ENCODE measurements around the gene RNF224. TPM values are rescaled to one million over a fixed set of nuclear protein-coding genes. Genes with fewer than 3 reads are reported as not detected.

The RNF224 gene
- polyA plus RNA-seq, 2 of the 4 experiments (the other 2 are of a cell fraction) = 0.04 TPM; not detected in 1

- 65% methylated on average over 4 of the region's 6 CpGs for WGBS (ENCODE audit: missing lambda C conversion rate)
- Histone ChIP-seq H3K4me3 (no peak overlapping the region), H3K27ac (no peak overlapping the region), H3K4me1 (peaks cover 23% of the 10 kb centered on the region), H3K9me3 (no peaks in the 10 kb centered on the region), H3K4me2 (peak overlapping the region; percentile 99)
- ATAC-seq = no peak
- FAIRE-seq = no peak
- TF ChIP-seq EP300 (IDR thresholded peaks at IDR 0.05) (no peak), BCL3 (IDR thresholded peaks at IDR 0.05) (no peak), HMGXB4 (CRISPR knock-in tag; IDR thresholded peaks at IDR 0.05; ENCODE audit: borderline replicate concordance) (no peak), TFCP2L1 (CRISPR knock-in tag; IDR thresholded peaks at IDR 0.05) (no peak), HOXA7 (CRISPR knock-in tag; IDR thresholded peaks at IDR 0.05) (no peak), NR3C1 (IDR thresholded peaks at IDR 0.05) (no peak), CTCF (IDR thresholded peaks at IDR 0.05) (no peak), NFE2L2 (conservative IDR thresholded peaks at IDR 0.05; ENCODE audit: low read length) (no peak)
- DNase-seq (ENCODE audit: low read depth in 1 of 2, low spot score in 1 of 2) = no peak
- ChIA-PET CTCF (interaction anchor here (11.5 kb wide), 1 partner anchor 13 kb away, joined by 156 read pairs; the partner anchor contains the start of genes LRRC26 and TMEM210), POLR2A (interaction anchor here (2.0 kb wide), 1 partner anchor 54 kb away, joined by 4 read pairs; no protein-coding TSS in a partner anchor)
Measured at GRCh38 chr9:137186385-137186784, 40.9 kb upstream of the RNF224 start.

GRCh38 chr9:137187386-137187785 is 39.9 kb upstream of the RNF224 start:
- DNase-seq (ENCODE audit: low read depth in 1 of 2, low spot score in 1 of 2) (no peak), ATAC-seq (no peak), FAIRE-seq (no peak)
- H3K4me1 ChIP-seq = peaks cover 23% of the 10 kb centered on the region
- H3K27ac ChIP-seq = peak overlapping the region in 1 of 2 experiments; percentile 97; a peak in 4 of 6 replicates
- TF ChIP-seq ESRRA (IDR thresholded peaks at IDR 0.05; ENCODE audit: borderline replicate concordance, low read length) (no peak), SREBF2 (IDR thresholded peaks at IDR 0.05) (no peak), KDM5A (IDR thresholded peaks at IDR 0.05) (no peak), ZSCAN20 (CRISPR knock-in tag; IDR thresholded peaks at IDR 0.05) (no peak), E2F6 (IDR thresholded peaks at IDR 0.05; ENCODE audit: borderline replicate concordance, low read depth) (no peak), POLR2AphosphoS2 (conservative IDR thresholded peaks at IDR 0.05; ENCODE audit: low read length) (no peak), ELK1 (IDR thresholded peaks at IDR 0.05; ENCODE audit: low read depth, low read length) (no peak), NFE2L2 (conservative IDR thresholded peaks at IDR 0.05; ENCODE audit: low read length) (no peak), CHD2 (IDR thresholded peaks at IDR 0.05; ENCODE audit: low read length, partially characterized antibody) (no peak), JUNB (IDR thresholded peaks at IDR 0.05) (no peak), PBX3 (IDR thresholded peaks at IDR 0.05) (no peak), JUN (IDR thresholded peaks at IDR 0.05) (no peak)
- H3K4me2 ChIP-seq = peak overlapping the region; percentile 99
- ChIA-PET POLR2A (interaction anchor here (0.7 to 2.2 kb wide), 7 partner anchors 11 to 60 kb away, joined by 3 to 20 read pairs (median 4); partner anchors contain the start of gene LRRC26), CTCF (interaction anchor here (0.9 to 11.5 kb wide), 6 partner anchors 14 to 158 kb away, joined by 3 to 156 read pairs (median 11); partner anchors contain the start of genes CYSRT1, LRRC26, RNF208 and RNF224)
- 64% methylated on average over 15 of the region's 15 CpGs for whole genome bisulfite sequencing (ENCODE audit: missing lambda C conversion rate)
- H3K4me3 ChIP-seq = peak overlapping the region; percentile 92
- no peaks in the 10 kb centered on the region for H3K9me3 ChIP-seq
